Panc1 (cell line): ENCODE data around the gene STX2. TPM values are rescaled to one million over a fixed set of nuclear protein-coding genes. Genes with fewer than 3 reads are reported as not detected.
"Not testable (repeated sequence)": the region's sequence is repeated elsewhere in the genome, so short reads cannot be mapped to it uniquely, and the experiment has no call there.

ENCODE experiments used
- ATAC-seq: fragments of 200-7000 bp; cut with Tn5 transposase; 2 replicates; pipeline ENCODE4 v1.9.1; 2020; ENCODE audit warnings: mild to moderate bottlenecking, moderate library complexity
- BruUV-seq: library from RNA; stranded (reverse); fragments of 400-500 nt; replicated peaks from 2 replicates; lab custom pipeline; 2021; lab: Mats Ljungman, UMichigan
- CTCF ChIA-PET: fragments of 300-600 bp; sonication (Branson Sonifier 250); formaldehyde crosslinking; loops from one replicate; lab custom pipeline; 2022; ENCODE audit warnings: antibody characterized with exemption; lab: Charles Lee
- POLR2A ChIA-PET: fragments of 300-600 bp; sonication (Branson Sonifier 250); formaldehyde crosslinking; loops from one replicate; lab custom pipeline; 2022; ENCODE audit warnings: antibody characterized with exemption; lab: Charles Lee
- DNase-seq: peaks from one replicate; pipeline ENCODE4 v3.0.0-alpha.2; 2010; ENCODE audit warnings: low read depth, low spot score
- H3K27ac ChIP-seq: 2 replicates; pipeline ENCODE4 v1.5.1; 2011; ENCODE audit warnings: mild to moderate bottlenecking, low read length, inconsistent platforms
- H3K27me3 ChIP-seq: fragments of 200-500 bp; sonication (Bioruptor generic); 2 replicates; pipeline ENCODE4 v1.6.0; 2014; ENCODE audit warnings: low read length, inconsistent platforms; ENCODE audit not compliant: control insufficient read depth, insufficient read depth
- H3K36me3 ChIP-seq: fragments of 200-500 bp; sonication (Bioruptor generic); 2 replicates; pipeline ENCODE4 v1.5.1; 2014; ENCODE audit warnings: inconsistent platforms, mild to moderate bottlenecking, low read length, moderate library complexity; ENCODE audit not compliant: control insufficient read depth, insufficient read depth
- H3K4me1 ChIP-seq: 2 replicates; pipeline ENCODE4 v1.5.1; 2011; ENCODE audit warnings: inconsistent platforms, mild to moderate bottlenecking, low read length, moderate library complexity; ENCODE audit not compliant: control insufficient read depth, insufficient read depth
- H3K4me3 ChIP-seq, 2 experiments: 2 replicates each; pipeline ENCODE4 v1.5.1; 2011 to 2012; ENCODE audit warnings: low read depth in 2 of 2, low read length in 2 of 2, mild to moderate bottlenecking in 2 of 2, inconsistent platforms in 1 of 2, moderate library complexity in 1 of 2
- H3K9me3 ChIP-seq: fragments of 200-500 bp; sonication (Bioruptor generic); 2 replicates; pipeline ENCODE4 v1.5.1; 2014; ENCODE audit warnings: low read depth, mild to moderate bottlenecking, inconsistent platforms, low read length, moderate library complexity; ENCODE audit not compliant: control insufficient read depth, insufficient read depth
- CTCF ChIP-seq: fragments of 450-650 bp; IDR thresholded peaks from 2 replicates; pipeline ENCODE4 v1.5.1; 2017; ENCODE audit warnings: mild to moderate bottlenecking
- POLR2AphosphoS5 ChIP-seq: IDR thresholded peaks from 2 replicates; pipeline ENCODE4 v1.6.1; 2012; ENCODE audit warnings: mild to moderate bottlenecking, low read depth, low read length, moderate library complexity
- REST ChIP-seq, 2 experiments: IDR thresholded peaks; 2 replicates each; pipeline ENCODE4 v1.6.1; 2011 to 2012; ENCODE audit warnings: low read depth in 2 of 2, control low read depth in 1 of 2, low read length in 1 of 2, mild to moderate bottlenecking in 1 of 2, moderate library complexity in 1 of 2; ENCODE audit not compliant: insufficient read depth in 1 of 2
- SIN3A ChIP-seq: IDR thresholded peaks from 2 replicates; pipeline ENCODE4 v1.6.1; 2012; ENCODE audit warnings: low read depth, mild to moderate bottlenecking, low read length, moderate library complexity, borderline replicate concordance; ENCODE audit not compliant: insufficient read depth
- TCF7L2 ChIP-seq: IDR thresholded peaks from 2 replicates; pipeline ENCODE4 v1.6.1; 2011; ENCODE audit warnings: mild to moderate bottlenecking, low read depth, low read length, inconsistent platforms
- in situ Hi-C: cut with HindIII; loops from 2 replicates; pipeline ENCODE4 v1.10.0; 2016; ENCODE audit warnings: low sequenced_read_pairs, low pct_unique_long_range_greater_than_20kb
- intact Hi-C: fragments of 100-400 bp; cut with micrococcal nuclease; formaldehyde crosslinking; loops from one replicate; pipeline ENCODE4 v1.10.0; 2022; ENCODE audit not compliant: unreplicated experiment
- total RNA-seq: library from RNA; stranded (reverse); gene quantifications from one replicate; pipeline ENCODE4 v1.2.1, GENCODE V29; 2021; ENCODE audit not compliant: unreplicated experiment

Gene STX2
- total RNA-seq, 1 experiment from 2014 or later = 34.0 TPM

DNA sequence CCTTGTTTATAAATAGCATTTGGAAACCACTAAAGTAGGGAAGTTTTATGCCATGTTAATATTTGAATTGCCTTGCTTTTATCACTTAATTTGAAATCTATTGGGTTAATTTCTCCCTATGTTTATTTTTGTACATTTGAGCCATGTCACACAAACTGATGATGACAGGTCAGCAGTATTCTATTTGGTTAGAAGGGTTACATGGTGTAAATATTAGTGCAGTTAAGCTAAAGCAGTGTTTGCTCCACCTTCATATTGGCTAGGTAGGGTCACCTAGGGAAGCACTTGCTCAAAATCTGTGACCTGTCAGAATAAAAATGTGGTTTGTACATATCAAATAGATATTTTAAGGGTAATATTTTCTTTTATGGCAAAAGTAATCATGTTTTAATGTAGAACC lies 37.2 kb upstream of the STX2 start:
- no peak for TF ChIP-seq REST (IDR thresholded peaks at IDR 0.05; ENCODE audit: insufficient read depth in 1 of 2, low read depth in 2 of 2, low read length in 1 of 2)
- no peak for TF ChIP-seq TCF7L2
- TF ChIP-seq SIN3A = no peak
- no peak for TF ChIP-seq POLR2AphosphoS5
- TF ChIP-seq CTCF = no peak
- intact Hi-C loops (no loop called here), in situ Hi-C loops (no loop called here)
- H3K27ac ChIP-seq = no peak overlapping the region
- POLR2A ChIA-PET = no interaction called here
- DNase-seq = no peak
- H3K27me3 ChIP-seq = no peaks in the 10 kb centered on the region
- H3K36me3 ChIP-seq = peaks cover 41% of the 10 kb centered on the region
- no peaks in the 10 kb centered on the region for H3K9me3 ChIP-seq
- ATAC-seq = no peak
- BruUV-seq = no TSS peak
- CTCF ChIA-PET = interaction anchor here (1.0 kb wide), 1 partner anchor 50 kb away, joined by 5 read pairs; no protein-coding TSS in a partner anchor
- H3K4me1 ChIP-seq = peaks cover 38% of the 10 kb centered on the region
- H3K4me3 ChIP-seq = no peak overlapping the region

DNA sequence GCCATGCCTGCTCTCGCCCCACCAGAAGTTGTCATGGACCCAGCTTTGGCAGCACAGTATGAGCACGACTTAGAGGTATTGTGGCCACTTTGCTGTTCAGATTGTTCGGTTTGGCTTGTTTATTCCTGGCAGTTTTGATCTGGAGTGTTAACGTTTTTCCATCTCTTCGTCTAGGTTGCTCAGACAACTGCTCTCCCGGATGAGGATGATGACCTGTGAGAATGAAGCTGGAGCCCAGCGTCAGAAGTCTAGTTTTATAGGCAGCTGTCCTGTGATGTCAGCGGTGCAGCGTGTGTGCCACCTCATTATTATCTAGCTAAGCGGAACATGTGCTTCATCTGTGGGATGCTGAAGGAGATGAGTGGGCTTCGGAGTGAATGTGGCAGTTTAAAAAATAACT lies 36.7 kb upstream of the STX2 start:
- BruUV-seq = TSS peak; percentile 46
- intact Hi-C loops = not testable (repeated sequence)
- peaks cover 41% of the 10 kb centered on the region for H3K36me3 ChIP-seq

GRCh38 chr12:130875193-130875592 lies 36.1 kb upstream of the STX2 start:
- POLR2A ChIA-PET = interaction anchor here (0.7 kb wide), 1 partner anchor 127 kb away, joined by 3 read pairs; no protein-coding TSS in a partner anchor
- CTCF ChIA-PET = no interaction called here
- peaks cover 42% of the 10 kb centered on the region for H3K4me1 ChIP-seq
- H3K9me3 ChIP-seq = no peaks in the 10 kb centered on the region
- no peaks in the 10 kb centered on the region for H3K27me3 ChIP-seq
- TF ChIP-seq TCF7L2 (no peak), CTCF (no peak), REST (IDR thresholded peaks at IDR 0.05; ENCODE audit: insufficient read depth in 1 of 2, low read depth in 2 of 2, low read length in 1 of 2) (no peak), POLR2AphosphoS5 (no peak), SIN3A (no peak)
- no peak overlapping the region for H3K27ac ChIP-seq
- ATAC-seq = no peak
- H3K4me3 ChIP-seq = no peak overlapping the region
- no TSS peak for BruUV-seq
- in situ Hi-C loops (no loop called here), intact Hi-C loops (no loop called here)
- DNase-seq = no peak
- peaks cover 41% of the 10 kb centered on the region for H3K36me3 ChIP-seq

More for the DNA sequence above, 36.7 kb upstream of the STX2 start:
- in situ Hi-C loops, H3K27me3 ChIP-seq, ATAC-seq, H3K27ac ChIP-seq, CTCF ChIA-PET, H3K9me3 ChIP-seq, DNase-seq, H3K4me3 ChIP-seq: not testable (repeated sequence)
- POLR2A ChIA-PET = interaction anchor here (0.6 to 0.7 kb wide), 2 partner anchors 74 to 127 kb away, joined by 3 read pairs; no protein-coding TSS in a partner anchor
- H3K4me1 ChIP-seq = peaks cover 38% of the 10 kb centered on the region
